GM04504 (cell line): ENCODE results near the gene INHA.

ENCODE experiments used
- DNase-seq: peaks from one replicate; pipeline ENCODE4 v3.0.0-alpha.2; 2012; ENCODE audit warnings: low read depth

INHA gene

GRCh38 chr2:219559156-219559915, 12.8 kb upstream of the INHA start:
- no peak for DNase-seq

- DNase-seq, result no peak
Measured at GRCh38 chr2:219560037-219560892, 11.8 kb upstream of the INHA start.

GRCh38 chr2:219560893-219561178, 11.3 kb upstream of the INHA start:
- DNase-seq, result no peak

- no peak for DNase-seq
Measured at GRCh38 chr2:219561179-219562048, 10.7 kb upstream of the INHA start.

- DNase-seq, result no peak
Measured at GRCh38 chr2:219562049-219563020, 9.8 kb upstream of the INHA start.

- no peak for DNase-seq
Measured at GRCh38 chr2:219563271-219563928, 8.7 kb upstream of the INHA start.

GRCh38 chr2:219565130-219566080, 6.7 kb upstream of the INHA start:
- no peak for DNase-seq

GRCh38 chr2:219566640-219567039, 5.5 kb upstream of the INHA start:
- no peak for DNase-seq

- DNase-seq, result no peak
Measured at GRCh38 chr2:219567131-219567530, 5.0 kb upstream of the INHA start.

GRCh38 chr2:219567791-219568361, 4.2 kb upstream of the INHA start:
- no peak for DNase-seq

GRCh38 chr2:219569041-219569440, 3.1 kb upstream of the INHA start:
- DNase-seq, result no peak

- no peak for DNase-seq
Measured at GRCh38 chr2:219569635-219570034, 2.5 kb upstream of the INHA start.

- DNase-seq, result no peak
Measured at GRCh38 chr2:219570194-219570923, 1.8 kb upstream of the INHA start.

- no peak for DNase-seq
Measured at GRCh38 chr2:219570924-219571310, 1.2 kb upstream of the INHA start.

- DNase-seq, result no peak
Measured at GRCh38 chr2:219571311-219572236, 536 bp upstream of the INHA start, which contains the start of gene OBSL1. TSS of gene OBSL1 (minus strand) at chr2:219571539. CDS start at chr2:219571232, 307 bp downstream.

- no peak for DNase-seq
Measured at GRCh38 chr2:219573166-219573565, 1.1 kb downstream of the INHA start.
